ENCODE data around the gene TIMM50.

The TIMM50 gene

DNA sequence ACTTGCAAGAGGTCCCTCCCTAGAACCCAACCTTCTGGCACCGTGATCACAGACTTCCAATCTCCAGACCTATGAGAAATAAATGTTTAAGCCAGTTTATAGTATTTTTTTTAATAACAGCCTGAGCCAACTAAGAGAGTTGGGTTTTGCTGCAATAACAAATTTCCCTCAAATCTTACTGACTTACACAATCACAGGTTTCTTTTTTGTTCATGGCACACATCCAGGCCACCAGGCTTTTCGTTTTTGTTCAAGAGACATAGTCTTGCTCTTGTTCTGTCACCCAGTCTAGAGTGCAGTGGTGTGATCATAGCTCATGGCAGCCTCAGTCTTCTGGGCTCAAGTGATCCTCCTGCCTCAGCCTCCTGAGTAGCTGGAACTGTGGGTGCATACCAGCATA lies 32.4 kb downstream of the TIMM50 start:
- FAIRE-seq (no peak), DNase-seq (ENCODE audit: insufficient read length, low spot score) (no peak)
- TF ChIP-seq, protein P1, sequence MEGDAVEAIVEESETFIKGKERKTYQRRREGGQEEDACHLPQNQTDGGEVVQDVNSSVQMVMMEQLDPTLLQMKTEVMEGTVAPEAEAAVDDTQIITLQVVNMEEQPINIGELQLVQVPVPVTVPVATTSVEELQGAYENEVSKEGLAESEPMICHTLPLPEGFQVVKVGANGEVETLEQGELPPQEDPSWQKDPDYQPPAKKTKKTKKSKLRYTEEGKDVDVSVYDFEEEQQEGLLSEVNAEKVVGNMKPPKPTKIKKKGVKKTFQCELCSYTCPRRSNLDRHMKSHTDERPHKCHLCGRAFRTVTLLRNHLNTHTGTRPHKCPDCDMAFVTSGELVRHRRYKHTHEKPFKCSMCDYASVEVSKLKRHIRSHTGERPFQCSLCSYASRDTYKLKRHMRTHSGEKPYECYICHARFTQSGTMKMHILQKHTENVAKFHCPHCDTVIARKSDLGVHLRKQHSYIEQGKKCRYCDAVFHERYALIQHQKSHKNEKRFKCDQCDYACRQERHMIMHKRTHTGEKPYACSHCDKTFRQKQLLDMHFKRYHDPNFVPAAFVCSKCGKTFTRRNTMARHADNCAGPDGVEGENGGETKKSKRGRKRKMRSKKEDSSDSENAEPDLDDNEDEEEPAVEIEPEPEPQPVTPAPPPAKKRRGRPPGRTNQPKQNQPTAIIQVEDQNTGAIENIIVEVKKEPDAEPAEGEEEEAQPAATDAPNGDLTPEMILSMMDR (IDR thresholded peaks at IDR 0.05; ENCODE audit: insufficient read depth, missing control alignments), result no peak

DNA sequence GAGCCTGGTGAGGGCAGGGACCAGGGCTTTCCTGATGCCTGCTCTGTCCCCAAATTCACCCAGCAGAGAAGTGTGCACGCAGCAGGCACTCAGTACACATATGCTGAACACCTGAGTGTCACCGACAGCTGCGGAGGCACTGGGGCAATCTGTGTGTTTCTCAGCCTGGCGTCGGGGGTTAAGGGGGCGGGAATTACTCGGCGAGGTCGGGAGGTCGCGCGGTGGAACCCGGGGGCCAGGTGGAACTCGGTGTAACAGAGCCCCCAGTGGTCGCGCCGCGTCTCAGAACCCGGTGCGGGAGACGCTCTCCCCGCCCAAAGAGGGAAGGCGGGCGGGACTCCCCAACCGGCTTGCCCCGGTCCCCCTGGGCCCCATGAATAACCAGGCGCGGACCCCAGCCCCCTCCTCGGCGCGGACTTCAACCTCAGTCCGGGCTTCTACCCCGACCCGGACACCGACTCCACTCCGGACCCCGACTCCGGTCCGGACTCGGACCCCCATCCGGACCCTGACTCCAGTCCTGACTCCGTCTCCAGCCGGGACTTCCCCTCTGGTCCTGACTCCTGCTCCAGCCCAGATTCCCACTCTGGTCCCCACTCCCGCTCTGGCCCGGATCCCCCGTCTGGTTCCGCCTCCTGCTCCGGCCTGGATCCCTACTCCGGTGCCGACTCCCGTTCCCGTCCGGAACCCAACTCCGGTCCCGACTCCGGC lies 34.4 kb downstream of the TIMM50 start, which contains the start of gene SELENOV:
TSS of gene SELENOV (plus strand) at position 300 of the 711 bp plus-strand sequence. CDS start at position 374, 74 bp downstream.
- FAIRE-seq (no peak), DNase-seq (ENCODE audit: insufficient read length, low spot score) (no peak)
- TF ChIP-seq, protein P1 (IDR thresholded peaks at IDR 0.05; ENCODE audit: insufficient read depth, missing control alignments), result no peak

DNA sequence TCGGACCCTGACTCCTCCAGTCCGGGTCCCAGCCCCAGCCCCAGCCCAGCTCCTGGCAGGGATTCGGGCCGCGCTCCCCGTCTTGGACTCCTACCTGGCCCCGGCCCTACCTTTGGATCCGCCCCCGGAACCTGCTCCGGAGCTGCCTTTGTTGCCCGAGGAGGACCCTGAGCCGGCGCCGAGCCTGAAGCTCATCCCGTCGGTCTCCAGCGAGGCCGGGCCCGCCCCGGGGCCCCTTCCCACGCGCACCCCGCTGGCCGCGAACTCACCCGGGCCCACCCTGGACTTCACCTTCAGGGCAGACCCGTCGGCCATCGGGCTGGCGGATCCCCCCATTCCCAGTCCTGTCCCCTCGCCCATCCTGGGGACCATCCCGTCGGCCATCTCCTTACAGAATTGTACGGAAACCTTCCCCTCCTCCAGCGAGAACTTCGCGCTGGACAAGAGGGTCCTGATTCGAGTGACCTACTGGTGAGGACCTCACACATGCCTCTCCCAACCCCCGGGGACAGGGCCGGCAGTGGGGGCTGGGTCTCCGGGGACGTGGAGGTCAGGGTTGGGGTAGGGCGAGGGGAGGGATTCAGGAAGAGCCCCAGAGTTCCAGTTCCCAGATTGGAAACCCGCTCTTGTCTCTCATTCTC lies 35.0 kb downstream of the TIMM50 start:
- TF ChIP-seq, protein P1 (IDR thresholded peaks at IDR 0.05; ENCODE audit: insufficient read depth, missing control alignments), result no peak
- FAIRE-seq (no peak), DNase-seq (ENCODE audit: insufficient read length, low spot score) (no peak)

DNA sequence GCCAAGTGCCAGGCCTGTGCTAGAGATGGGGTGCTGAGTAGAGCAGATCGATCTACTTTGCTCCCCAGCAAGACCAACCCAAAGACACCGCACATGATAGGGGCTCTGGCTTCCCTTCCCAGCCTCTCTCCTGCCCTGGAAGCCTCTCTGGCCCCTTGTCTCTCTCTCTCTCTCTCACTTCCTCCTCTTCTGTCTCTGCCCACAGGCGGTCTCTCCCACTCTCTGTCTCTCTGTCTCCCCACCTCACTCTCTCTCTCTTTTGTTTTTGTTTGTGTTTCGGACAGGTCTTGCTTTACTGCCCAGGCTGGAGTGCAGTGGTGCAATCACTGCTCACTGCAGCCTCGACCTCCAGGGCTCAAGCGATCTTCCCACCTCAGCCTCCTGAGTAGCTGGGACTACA lies 35.6 kb downstream of the TIMM50 start:
- no peak for DNase-seq (ENCODE audit: insufficient read length, low spot score)
- no peak for FAIRE-seq
- TF ChIP-seq, protein P1 (IDR thresholded peaks at IDR 0.05; ENCODE audit: insufficient read depth, missing control alignments), result no peak

DNA sequence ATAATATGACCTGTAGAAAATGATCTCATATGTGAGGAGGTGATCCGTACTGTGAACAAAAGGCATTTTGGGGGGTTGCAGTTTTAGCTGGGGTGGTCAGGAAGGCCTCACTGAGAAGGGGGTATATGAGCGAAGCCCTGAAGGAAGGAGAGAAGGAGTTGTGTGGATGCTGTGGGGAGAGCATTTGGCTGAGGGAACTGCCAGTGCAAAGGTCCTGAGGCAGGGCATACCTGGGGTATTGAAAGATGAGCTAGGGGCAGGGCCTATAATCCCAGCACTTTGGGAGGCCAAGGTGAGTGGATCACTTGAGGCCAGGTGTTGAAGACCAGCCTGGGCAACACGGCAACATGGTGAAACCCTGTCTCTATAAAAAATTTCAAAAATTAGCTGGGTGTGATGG lies 36.8 kb downstream of the TIMM50 start:
- DNase-seq (ENCODE audit: insufficient read length, low spot score), result no peak
- no peak for FAIRE-seq
- TF ChIP-seq, protein P1 (IDR thresholded peaks at IDR 0.05; ENCODE audit: insufficient read depth, missing control alignments), result no peak

DNA sequence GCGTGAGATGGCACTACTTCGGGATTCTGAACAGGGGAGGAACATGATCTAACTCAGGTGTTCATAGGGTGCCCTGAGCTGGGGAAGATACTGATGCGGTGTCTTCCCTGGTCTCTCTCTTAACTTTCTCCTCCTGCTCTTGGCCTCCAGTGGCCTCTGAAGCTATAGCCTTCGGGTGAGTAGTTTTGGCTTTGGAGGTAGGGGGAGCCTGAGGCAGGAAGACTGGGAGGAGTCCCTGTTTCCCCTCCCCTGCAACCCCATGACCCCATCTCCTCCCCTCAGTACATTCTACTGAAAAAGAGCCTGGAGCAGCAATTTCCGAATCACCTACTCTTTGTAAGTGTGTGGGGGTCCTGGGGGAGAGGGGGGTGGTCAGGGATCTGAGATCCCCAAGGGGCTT lies 37.8 kb downstream of the TIMM50 start:
- FAIRE-seq, result no peak
- DNase-seq (ENCODE audit: insufficient read length, low spot score), result no peak
- TF ChIP-seq, protein P1 (IDR thresholded peaks at IDR 0.05; ENCODE audit: insufficient read depth, missing control alignments), result no peak

DNA sequence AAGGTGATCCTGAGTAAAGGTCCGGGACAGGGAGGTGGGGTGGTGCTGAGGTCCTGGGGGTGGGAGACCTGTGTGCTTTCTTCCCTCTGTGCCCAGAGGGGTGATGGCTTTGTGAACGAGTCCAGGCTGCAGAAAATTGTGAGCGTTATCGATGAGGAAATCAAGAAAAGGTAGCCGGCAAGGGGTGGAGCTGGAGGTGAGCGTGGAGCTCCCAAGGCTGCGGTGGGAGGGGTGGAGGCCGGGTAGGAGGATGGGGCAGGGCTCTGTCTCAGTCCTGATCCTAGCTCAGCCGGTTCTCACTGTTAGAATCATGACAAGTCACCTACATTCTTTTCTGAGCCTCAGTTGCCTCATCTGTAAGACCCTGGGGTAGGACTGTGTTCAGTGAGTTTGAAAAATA lies 38.3 kb downstream of the TIMM50 start:
- TF ChIP-seq, protein P1 (IDR thresholded peaks at IDR 0.05; ENCODE audit: insufficient read depth, missing control alignments), result no peak
- FAIRE-seq (no peak), DNase-seq (ENCODE audit: insufficient read length, low spot score) (no peak)

Data from D721Med (cell line).